ENCODE data around the gene ANKRD33B. TPM values are rescaled to one million over a fixed set of nuclear protein-coding genes. Genes with fewer than 3 reads are reported as not detected.

The ANKRD33B gene
- total RNA-seq, 1 experiment from 2014 or later = 6.9 TPM

- Mint-ChIP-seq H3K27ac (no peak overlapping the region; a peak in 1 of 7 replicates), H3K27me3 (ENCODE audit: low read depth) (peaks cover 13% of the 10 kb centered on the region), H3K4me3 (no peak overlapping the region), H3K4me1 (peaks cover 60 to 61% of the 10 kb centered on the region in 2 experiments), H3K9me3 (peaks cover 3 to 5% of the 10 kb centered on the region in 2 experiments; a peak in 3 of 5 replicates), H3K36me3 (ENCODE audit: insufficient read depth in 1 of 3, low read depth in 3 of 3) (peaks cover 0 to 5% (median 0%) of the 10 kb centered on the region in 3 experiments; a peak in 2 of 7 replicates)
- Histone ChIP-seq H4K5ac (ENCODE audit: insufficient read length, low read depth, low read length) (no peak overlapping the region), H4K20me1 (ENCODE audit: control insufficient read depth, insufficient read depth, insufficient read length) (no peaks in the 10 kb centered on the region), H3K56ac (ENCODE audit: insufficient read length, low read depth, low read length) (no peak overlapping the region), H2BK20ac (ENCODE audit: low read depth, low read length, poor library complexity, severe bottlenecking) (no peak overlapping the region), H3K23ac (ENCODE audit: insufficient read length, low read depth, low read length) (no peak overlapping the region), H4K91ac (ENCODE audit: insufficient read length, low read depth, low read length) (no peak overlapping the region), H3K9ac (ENCODE audit: extremely low read depth, insufficient read length, low read length) (no peak overlapping the region), H3K79me2 (ENCODE audit: insufficient read depth, low read length) (peaks cover 3% of the 10 kb centered on the region; the same call in 1 of the 2 replicates), H3K14ac (ENCODE audit: insufficient read depth, low read length) (no peak overlapping the region), H3K4me1 (ENCODE audit: insufficient read depth, low read length) (peaks cover 19% of the 10 kb centered on the region; the same call in 1 of the 2 replicates), H3K27me3 (ENCODE audit: insufficient read depth, low read length) (no peaks in the 10 kb centered on the region), H2AFZ (ENCODE audit: low read length) (no peak overlapping the region), H3K23me2 (ENCODE audit: insufficient read length, low read depth, low read length, poor library complexity, severe bottlenecking) (peaks cover 5% of the 10 kb centered on the region), H2BK120ac (ENCODE audit: low read depth, low read length, poor library complexity, severe bottlenecking) (no peak overlapping the region), H3K9me3 (ENCODE audit: control insufficient read depth, low read depth, low read length) (no peaks in the 10 kb centered on the region), H3K18ac (ENCODE audit: insufficient read length, low read depth, low read length) (no peak overlapping the region), H3T11ph (ENCODE audit: low read length) (no peak overlapping the region), H2BK15ac (ENCODE audit: low read depth, low read length) (no peak overlapping the region), H2BK12ac (ENCODE audit: insufficient read length, low read depth, low read length) (no peak overlapping the region), H4K8ac (replicated peaks; ENCODE audit: insufficient read length, low read depth, low read length) (no peak overlapping the region), H2AK5ac (ENCODE audit: insufficient read length, low read length) (no peak overlapping the region), H3K27ac (ENCODE audit: insufficient read length, low read depth, low read length) (no peak overlapping the region), H3K4ac (ENCODE audit: low read depth, low read length) (no peak overlapping the region), H3K79me1 (ENCODE audit: insufficient read depth, low read depth, low read length, poor library complexity, severe bottlenecking) (no peaks in the 10 kb centered on the region), H3K4me2 (ENCODE audit: insufficient read depth, insufficient read length, low read length) (no peak overlapping the region), H2BK5ac (ENCODE audit: insufficient read length, low read length) (no peak overlapping the region)
- no CpG with 5 or more reads among the region's 4 CpGs for WGBS (ENCODE audit: extremely low coverage, insufficient read length, low lambda C conversion rate)
- no peak for TF ChIP-seq CTCF (conservative IDR thresholded peaks at IDR 0.05)
- DNase-seq = no peak
Measured at GRCh38 chr5:10634050-10634449, 70.2 kb downstream of the ANKRD33B start.
